Large intestine (tissue), 3 donors: Measurements from ENCODE around the gene ZNF784. TPM values are rescaled to one million over a fixed set of nuclear protein-coding genes. Genes with fewer than 3 reads are reported as not detected.

Experiments
- DNase-seq, 2 donors: peaks; one replicate each; pipeline versions ENCODE4 v3.0.0 to v3.0.0-alpha.2; 2013
- H3K27ac ChIP-seq: one replicate; pipeline ENCODE4 v1.5.1; 2013; ENCODE audit warnings: low read length
- H3K27me3 ChIP-seq: 2 replicates; pipeline ENCODE4 v1.6.1; 2013; ENCODE audit warnings: low read length; ENCODE audit not compliant: control insufficient read depth, insufficient read depth
- H3K36me3 ChIP-seq: 2 replicates; pipeline ENCODE4 v1.6.1; 2013; ENCODE audit warnings: low read length; ENCODE audit not compliant: control insufficient read depth, insufficient read depth
- H3K4me1 ChIP-seq: one replicate; pipeline ENCODE4 v1.6.1; 2013; ENCODE audit warnings: low read length; ENCODE audit not compliant: control insufficient read depth, insufficient read depth
- H3K4me3 ChIP-seq: one replicate; pipeline ENCODE4 v1.5.1; 2013; ENCODE audit warnings: low read length
- H3K9me3 ChIP-seq: one replicate; pipeline ENCODE4 v1.6.1; 2013; ENCODE audit warnings: mild to moderate bottlenecking, low read depth, low read length, moderate library complexity; ENCODE audit not compliant: control insufficient read depth
- WGBS: methylation state at CpG from one replicate; pipeline ENCODE4 v1.1.5; 2013; ENCODE audit warnings: low lambda C conversion rate; ENCODE audit not compliant: insufficient coverage; 5-methylcytosine and 5-hydroxymethylcytosine counted together
- polyA plus RNA-seq: library from polyadenylated mRNA; unstranded; fragments of 120-200 nt; gene quantifications from one replicate; pipeline ENCODE4 v1.2.1, GENCODE V29; 2013

ZNF784 gene
- polyA plus RNA-seq, 1 donor = 15.6 TPM

DNA sequence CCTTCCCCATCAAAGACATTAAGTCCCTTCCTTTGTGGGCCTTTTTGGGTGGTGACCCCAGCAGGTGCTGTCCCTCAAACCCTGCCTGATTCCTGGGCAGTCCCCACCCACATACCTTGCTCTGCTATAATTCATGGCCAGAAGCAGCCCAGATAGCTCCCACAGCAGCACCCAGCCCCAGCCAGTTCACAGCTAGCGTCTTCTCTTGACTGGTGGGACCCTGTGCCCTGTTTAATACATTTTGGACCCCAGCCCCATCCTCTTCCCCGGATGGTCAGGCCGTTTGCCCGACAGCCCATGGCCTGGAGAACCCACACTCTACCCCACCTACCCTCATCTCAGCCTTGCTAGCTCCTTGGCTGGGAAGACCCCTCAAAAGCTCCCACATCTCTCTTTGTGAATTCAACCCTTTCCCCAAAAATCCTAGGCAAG lies 25.8 kb upstream of the ZNF784 start:
- WGBS = no CpG with 5 or more reads among the region's 4 CpGs
- Histone ChIP-seq H3K9me3 (peaks cover 2% of the 10 kb centered on the region), H3K4me3 (no peak overlapping the region), H3K27ac (no peak overlapping the region), H3K27me3 (no peaks in the 10 kb centered on the region), H3K4me1 (peaks cover 4% of the 10 kb centered on the region), H3K36me3 (peaks cover 14% of the 10 kb centered on the region)
- no peak for DNase-seq

DNA sequence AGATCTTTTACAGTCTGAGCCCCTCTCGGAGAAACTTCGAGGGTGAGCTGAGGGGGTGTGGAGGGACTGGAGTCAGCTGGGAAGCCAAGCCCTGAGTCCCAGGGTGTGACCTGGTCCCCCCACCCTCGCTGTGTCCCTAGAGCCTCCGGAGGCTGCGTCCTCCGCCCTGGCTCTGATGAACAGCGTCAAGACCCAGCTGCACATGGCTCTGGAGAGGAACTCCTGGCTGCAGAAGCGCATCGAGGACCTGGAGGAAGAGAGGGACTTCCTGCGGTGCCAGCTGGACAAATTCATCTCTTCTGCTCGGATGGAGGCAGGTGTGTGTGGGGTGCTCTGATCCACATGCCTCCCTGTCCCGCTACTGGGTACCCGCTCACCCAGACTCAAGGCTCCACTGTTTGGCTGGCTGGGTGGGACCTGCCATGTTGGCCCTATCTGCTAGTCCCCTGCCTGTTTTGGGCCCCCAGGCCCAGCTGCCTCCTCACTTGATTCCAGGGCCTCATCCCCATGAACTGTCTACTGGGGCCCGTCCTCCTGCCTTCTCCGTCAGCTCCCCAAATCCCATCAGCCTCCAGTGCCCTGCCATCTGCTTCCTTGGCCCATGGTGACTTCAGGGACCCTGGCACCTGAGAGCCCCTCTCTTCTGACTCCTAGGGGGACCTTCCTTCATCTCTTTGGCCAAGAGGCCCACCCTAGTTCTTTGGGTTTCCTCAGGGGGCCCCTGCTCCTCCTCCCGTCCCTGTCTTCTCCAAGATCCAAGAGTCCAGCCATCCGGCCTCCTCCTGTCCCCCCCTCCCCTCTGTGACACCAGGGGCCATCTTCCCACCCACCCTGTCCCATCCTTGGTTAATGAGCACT lies 25.1 kb upstream of the ZNF784 start:
- Histone ChIP-seq H3K4me1 (peaks cover 7% of the 10 kb centered on the region), H3K27ac (no peak overlapping the region), H3K4me3 (peak overlapping the region; percentile 78), H3K9me3 (no peaks in the 10 kb centered on the region), H3K27me3 (no peaks in the 10 kb centered on the region), H3K36me3 (peaks cover 21% of the 10 kb centered on the region)
- DNase-seq = no peak
- no CpG with 5 or more reads among the region's 17 CpGs for WGBS

DNA sequence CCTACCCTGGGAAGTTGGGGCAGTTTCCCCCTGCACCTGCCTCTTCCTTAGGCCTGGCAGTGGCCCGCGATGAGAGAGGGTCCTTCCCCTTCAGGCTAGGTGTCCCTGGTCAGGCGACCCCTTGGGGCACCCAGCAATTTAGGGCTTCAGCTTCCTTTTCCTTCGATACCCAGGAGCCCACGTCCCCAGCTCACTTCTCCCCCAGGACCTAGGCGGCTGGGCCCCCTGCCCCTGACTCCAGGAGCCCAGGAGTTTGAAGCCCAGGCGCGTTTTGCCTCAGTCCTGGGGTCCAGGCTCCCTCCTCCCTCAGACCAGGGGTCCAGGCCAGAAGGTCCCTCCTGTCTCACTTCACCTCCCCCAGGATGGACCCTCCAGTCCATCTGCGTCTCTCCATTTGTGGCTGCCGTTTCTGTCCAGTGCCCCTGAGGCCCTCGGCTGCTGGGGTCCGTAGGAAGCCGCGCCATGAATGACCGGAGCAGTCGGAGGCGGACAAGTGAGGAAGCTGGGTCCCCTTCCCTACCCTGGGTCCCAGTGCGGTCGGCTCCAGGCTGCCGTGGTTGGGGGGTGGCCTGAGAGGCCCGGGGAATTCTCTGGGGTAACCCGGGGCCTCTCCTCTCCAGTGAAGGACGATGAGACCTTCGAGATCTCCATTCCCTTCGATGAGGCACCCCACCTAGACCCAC lies 24.4 kb upstream of the ZNF784 start:
- peak overlapping the region; percentile 78 for H3K4me3 ChIP-seq
- H3K27me3 ChIP-seq = no peaks in the 10 kb centered on the region
- no peak for DNase-seq
- no peak overlapping the region for H3K27ac ChIP-seq
- peaks cover 22% of the 10 kb centered on the region for H3K36me3 ChIP-seq
- no CpG with 5 or more reads among the region's 25 CpGs for WGBS
- H3K4me1 ChIP-seq = peaks cover 8% of the 10 kb centered on the region
- H3K9me3 ChIP-seq = no peaks in the 10 kb centered on the region

DNA sequence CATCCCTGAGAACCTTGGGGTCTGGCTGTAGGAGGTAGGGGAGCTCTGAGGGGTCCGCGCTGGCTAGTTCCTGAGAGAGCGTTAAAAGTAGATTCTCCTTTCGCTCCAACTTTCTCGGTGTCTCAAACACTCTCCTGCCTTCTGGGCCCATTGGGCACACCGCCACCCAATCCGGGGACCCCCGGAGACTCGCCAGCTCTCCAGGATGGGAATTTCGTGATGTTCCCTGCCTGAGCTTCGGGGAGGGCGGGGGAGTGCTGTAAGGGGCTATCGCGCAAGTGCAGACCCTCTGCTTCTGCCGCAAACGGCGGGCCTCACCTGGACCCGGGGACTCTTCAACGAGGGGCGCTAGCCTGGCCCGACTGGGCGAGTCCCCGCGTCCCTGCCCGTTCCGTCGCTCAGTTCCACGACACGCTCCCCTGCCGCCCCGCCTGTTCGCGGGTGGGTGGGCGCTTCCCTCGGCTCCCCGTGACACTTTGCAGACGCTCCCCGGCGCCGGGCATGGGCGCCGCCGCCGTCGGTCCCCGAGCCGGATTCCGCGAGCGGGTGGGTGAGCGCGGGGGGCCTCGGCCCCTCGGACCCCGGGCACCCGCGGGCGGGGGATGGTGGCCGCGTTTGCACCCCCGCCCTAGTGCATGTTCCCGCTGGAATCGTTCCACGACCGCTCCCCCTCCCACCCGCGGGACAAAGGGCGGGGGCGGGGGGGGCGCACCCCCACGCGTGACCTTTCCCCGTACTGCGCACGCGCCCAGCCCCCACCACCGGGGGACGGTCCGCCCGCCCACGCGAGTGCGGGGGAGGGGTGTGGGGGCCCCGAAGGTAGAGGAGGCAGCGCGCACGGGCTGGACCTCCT lies 23.6 kb upstream of the ZNF784 start, which contains the start of gene CCDC106:
CCDC106 (plus strand) TSS at position 481 of the 853 bp plus-strand sequence. CDS start 835 bp downstream, outside the sequence.
- DNase-seq = peak; percentile 58 to 89
- Histone ChIP-seq H3K27ac (peak within 1 kb of the TSS; percentile 30), H3K4me3 (peak within 1 kb of the TSS; percentile 78), H3K27me3 (no peaks in the 10 kb centered on the region), H3K36me3 (peaks cover 22% of the 10 kb centered on the region), H3K4me1 (peaks cover 11% of the 10 kb centered on the region), H3K9me3 (no peaks in the 10 kb centered on the region)
- no CpG with 5 or more reads among the region's 87 CpGs for WGBS

DNA sequence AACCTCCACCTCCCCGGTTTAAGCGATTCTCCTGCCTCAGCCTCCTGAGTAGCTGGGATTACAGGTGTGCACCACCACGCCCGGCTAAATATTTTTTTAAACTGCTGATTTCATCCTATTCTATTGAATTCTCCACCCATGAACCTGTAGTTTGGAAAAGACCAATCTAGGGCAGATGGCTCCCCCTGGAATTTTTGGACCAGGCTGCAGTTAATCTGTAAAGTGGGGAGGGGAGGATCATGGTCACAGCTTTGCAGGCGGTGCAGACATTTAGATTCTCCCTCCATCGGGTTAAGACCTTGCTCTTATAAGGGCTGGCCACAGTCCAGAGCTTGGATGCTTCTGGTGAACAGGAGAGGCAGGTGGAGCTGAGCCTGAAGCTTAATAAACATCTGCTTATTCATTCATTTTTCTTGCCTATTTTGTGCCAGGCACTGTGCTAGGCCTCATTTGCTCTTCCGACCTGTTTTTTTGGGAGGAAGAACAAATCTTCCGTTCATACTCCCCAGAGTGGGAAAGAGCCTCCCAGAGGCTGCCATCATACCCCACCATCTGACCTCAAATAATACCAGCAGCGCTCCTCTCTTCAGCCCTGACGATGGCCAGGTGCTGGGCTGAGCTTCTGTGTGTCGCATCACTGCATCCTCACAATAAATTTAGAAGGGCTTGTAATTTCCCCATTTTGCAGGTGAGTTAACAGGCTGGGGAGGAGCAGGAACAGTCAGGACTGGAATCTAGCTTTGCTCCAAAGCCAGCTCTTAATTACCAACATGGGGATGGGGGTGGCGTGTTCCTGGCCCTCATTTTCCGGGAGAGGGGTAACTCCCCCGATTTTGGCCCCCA lies 22.7 kb upstream of the ZNF784 start:
- Histone ChIP-seq H3K36me3 (peaks cover 17% of the 10 kb centered on the region), H3K27ac (no peak overlapping the region), H3K27me3 (no peaks in the 10 kb centered on the region), H3K4me1 (peaks cover 18% of the 10 kb centered on the region), H3K9me3 (no peaks in the 10 kb centered on the region), H3K4me3 (peak overlapping the region; percentile 78)
- no peak for DNase-seq
- 80% methylated on average over 1 of the region's 14 CpGs for WGBS

DNA sequence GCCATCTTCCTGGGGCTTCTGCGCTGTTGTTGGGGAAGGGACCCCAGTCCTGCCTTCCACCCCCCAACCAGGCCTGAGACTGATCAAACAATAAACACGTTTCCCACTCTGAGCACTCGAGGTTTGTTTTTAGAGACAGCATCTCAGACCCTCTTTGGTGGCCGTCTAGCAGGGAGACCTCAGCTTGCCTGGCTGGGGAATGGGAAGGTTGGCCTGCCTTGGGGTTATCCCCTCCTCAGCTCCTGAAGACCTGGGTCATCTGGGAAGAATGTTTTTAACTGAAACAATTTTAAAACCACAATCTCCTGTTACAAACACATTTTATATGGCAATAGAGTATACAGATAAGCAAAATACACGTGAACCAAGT lies 21.1 kb upstream of the ZNF784 start:
- Histone ChIP-seq H3K9me3 (no peaks in the 10 kb centered on the region), H3K27ac (no peak overlapping the region), H3K36me3 (peaks cover 12% of the 10 kb centered on the region), H3K27me3 (no peaks in the 10 kb centered on the region), H3K4me1 (peaks cover 19% of the 10 kb centered on the region), H3K4me3 (no peak overlapping the region)
- 80% methylated on average over 1 of the region's 5 CpGs for WGBS
- DNase-seq = no peak

DNA sequence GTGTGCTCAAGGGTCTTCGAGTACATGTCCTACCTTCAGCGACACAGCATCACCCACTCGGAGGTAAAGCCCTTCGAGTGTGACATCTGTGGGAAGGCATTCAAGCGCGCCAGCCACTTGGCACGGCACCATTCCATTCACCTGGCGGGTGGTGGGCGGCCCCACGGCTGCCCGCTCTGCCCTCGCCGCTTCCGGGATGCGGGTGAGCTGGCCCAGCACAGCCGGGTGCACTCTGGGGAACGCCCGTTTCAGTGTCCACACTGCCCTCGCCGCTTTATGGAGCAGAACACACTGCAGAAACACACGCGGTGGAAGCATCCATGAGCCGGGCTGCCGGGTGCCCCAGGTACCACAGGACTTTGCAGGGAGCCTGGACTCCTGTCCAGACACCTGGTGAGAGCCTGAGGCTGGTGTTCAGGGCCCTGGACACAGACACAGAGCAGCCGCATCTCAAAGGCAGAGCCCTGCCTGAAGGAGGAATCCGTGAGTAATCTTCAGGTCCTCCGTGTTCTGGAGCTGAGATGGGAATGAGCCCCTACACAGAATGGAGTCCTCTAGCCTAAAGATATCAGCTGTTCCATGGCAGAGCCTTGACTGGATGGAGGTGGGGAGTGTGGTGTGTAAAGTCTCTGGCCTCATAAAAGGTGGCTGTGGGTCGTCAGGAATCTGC lies 20.6 kb upstream of the ZNF784 start:
- H3K4me3 ChIP-seq = peak overlapping the region; percentile 78
- WGBS = no CpG with 5 or more reads among the region's 28 CpGs
- H3K27me3 ChIP-seq = no peaks in the 10 kb centered on the region
- H3K27ac ChIP-seq = no peak overlapping the region
- peaks cover 3% of the 10 kb centered on the region for H3K9me3 ChIP-seq
- H3K36me3 ChIP-seq = peaks cover 12% of the 10 kb centered on the region
- DNase-seq = no peak
- peaks cover 25% of the 10 kb centered on the region for H3K4me1 ChIP-seq

DNA sequence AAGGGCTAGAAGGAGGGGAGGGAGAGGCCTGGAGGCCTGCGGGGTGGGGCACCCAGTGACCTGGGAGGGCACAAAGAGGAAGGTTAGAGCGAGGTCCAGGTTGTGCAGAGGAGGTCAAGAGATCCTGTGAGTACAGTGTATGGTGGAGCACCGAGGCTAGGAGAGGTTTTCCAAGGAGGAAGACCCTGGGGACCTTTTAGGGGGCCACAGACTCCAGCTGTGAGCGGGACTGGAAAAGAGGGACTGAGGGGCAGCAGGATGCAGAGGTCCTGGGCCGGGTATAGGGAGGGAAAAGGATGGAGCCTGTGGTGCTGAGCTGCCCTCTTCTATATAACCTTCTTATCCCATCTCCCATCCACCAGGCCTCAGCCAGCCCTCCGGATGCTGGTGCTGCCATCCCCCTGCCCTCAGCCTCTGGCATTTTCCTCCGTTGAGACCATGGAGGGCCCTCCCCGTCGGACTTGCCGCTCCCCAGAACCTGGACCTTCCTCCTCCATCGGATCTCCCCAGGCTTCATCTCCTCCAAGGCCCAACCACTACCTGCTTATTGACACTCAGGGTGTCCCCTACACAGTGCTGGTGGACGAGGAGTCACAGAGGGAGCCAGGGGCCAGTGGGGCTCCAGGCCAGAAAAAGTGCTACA lies 19.9 kb upstream of the ZNF784 start:
- Histone ChIP-seq H3K4me1 (peaks cover 25% of the 10 kb centered on the region), H3K9me3 (peaks cover 5% of the 10 kb centered on the region), H3K27ac (no peak overlapping the region), H3K27me3 (no peaks in the 10 kb centered on the region), H3K36me3 (peaks cover 12% of the 10 kb centered on the region), H3K4me3 (peak overlapping the region; percentile 78)
- no peak for DNase-seq
- WGBS = no CpG with 5 or more reads among the region's 12 CpGs

DNA sequence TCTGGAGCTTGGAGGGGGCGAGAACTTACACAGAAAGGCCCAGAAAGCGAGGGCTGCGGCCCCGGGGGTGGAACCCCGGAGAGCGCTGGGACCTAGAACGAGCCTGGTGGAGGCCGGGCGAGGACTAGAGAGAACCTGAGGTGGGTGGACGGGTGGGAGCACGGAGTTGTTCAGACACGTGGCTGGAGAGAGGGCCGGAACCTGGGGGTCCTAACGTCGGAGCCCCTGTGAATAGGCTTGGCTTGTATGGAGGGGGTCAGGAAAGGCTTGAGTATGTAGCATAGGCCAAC lies 19.5 kb upstream of the ZNF784 start:
- Histone ChIP-seq H3K4me3 (peak overlapping the region; percentile 78), H3K9me3 (peaks cover 5% of the 10 kb centered on the region), H3K4me1 (peaks cover 24% of the 10 kb centered on the region), H3K27me3 (no peaks in the 10 kb centered on the region), H3K36me3 (peaks cover 12% of the 10 kb centered on the region), H3K27ac (no peak overlapping the region)
- DNase-seq = no peak
- WGBS = no CpG with 5 or more reads among the region's 15 CpGs
